ENCODE data around the gene NUDCD3.

Gene NUDCD3

DNA sequence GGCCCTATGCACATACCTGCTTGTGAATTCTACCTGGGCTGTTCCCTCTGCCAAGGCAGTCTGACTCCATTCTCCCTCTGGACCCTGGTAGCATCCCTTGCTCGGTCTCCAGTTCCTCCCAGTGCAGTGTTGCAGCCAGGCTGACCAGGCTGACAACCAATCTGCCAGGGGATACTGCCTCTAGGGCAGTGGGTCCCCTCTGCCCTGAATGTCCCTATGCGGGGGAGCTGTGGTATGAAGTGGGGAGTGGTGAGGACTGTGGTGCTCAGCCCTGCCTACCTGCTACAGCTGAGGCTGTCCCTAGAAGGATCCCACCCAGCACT lies 117.1 kb downstream of the NUDCD3 start:
- in situ Hi-C loops (cut with MboI; ENCODE audit: low pct_unique_long_range_greater_than_20kb, low sequenced_read_pairs, unreplicated experiment) = no loop called here
- no peak for DNase-seq (ENCODE audit: low spot score)
- TF ChIP-seq, protein P1, sequence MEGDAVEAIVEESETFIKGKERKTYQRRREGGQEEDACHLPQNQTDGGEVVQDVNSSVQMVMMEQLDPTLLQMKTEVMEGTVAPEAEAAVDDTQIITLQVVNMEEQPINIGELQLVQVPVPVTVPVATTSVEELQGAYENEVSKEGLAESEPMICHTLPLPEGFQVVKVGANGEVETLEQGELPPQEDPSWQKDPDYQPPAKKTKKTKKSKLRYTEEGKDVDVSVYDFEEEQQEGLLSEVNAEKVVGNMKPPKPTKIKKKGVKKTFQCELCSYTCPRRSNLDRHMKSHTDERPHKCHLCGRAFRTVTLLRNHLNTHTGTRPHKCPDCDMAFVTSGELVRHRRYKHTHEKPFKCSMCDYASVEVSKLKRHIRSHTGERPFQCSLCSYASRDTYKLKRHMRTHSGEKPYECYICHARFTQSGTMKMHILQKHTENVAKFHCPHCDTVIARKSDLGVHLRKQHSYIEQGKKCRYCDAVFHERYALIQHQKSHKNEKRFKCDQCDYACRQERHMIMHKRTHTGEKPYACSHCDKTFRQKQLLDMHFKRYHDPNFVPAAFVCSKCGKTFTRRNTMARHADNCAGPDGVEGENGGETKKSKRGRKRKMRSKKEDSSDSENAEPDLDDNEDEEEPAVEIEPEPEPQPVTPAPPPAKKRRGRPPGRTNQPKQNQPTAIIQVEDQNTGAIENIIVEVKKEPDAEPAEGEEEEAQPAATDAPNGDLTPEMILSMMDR (IDR thresholded peaks at IDR 0.05; ENCODE audit: extremely low read depth, insufficient read depth, missing control alignments) = no peak

DNA sequence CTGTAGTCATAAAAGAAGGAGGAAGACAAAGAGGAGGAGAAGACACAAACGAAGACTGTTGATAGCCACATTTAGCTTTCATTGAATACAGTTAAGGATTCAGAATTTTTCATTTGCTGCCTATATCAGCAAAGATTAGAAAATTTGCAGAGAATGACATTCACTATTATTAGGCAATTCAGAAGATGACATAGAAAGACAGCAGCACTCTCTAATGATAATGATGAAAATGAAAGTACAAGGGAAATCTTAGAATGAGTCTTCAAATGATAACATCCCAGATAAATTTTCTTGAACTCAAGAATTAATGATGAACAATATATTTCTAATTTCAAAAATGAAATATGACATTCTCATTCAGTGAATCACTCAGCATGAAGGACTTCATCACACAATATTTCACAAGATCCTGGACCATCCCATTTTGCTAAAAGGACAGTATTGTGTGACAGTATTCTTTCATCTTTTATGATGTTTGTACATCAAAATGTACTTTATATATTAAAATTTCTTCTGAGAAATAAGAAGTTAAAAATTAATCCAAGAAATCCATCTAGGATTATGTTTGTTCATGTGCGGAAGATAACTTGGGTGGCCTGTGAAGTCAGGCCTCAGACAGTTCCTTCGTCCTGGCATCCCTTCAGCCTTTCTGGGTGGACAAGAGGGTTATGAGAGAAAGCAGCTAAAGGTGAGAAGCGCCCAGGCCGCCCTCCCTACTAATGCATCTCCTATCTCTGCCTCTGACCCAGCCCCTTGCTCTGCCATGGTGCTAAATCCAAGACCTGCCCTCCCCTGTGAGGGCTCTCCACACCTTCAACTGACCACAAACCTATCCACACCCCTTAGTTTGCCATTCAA lies 117.7 kb downstream of the NUDCD3 start:
- no peak for DNase-seq (ENCODE audit: low spot score)
- TF ChIP-seq, protein P1 (IDR thresholded peaks at IDR 0.05; ENCODE audit: extremely low read depth, insufficient read depth, missing control alignments) = no peak

DNA sequence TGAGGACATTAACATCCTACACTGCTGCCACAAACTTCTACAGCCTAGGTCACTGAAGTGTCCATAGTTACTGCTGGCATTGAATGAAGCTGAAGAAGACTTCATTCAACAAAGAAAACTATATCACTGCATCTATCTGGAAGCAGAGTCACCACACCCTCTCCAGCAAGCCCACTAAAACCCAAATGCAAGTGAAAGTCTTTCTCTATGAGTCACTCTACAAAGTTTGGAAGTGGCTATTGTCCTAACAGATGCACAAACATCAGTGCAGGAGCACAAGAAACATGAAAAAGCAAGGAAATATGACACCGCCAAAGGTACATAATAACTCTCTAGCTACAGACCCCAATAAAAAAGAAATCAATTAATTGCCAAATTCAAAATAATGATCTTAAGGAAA lies 121.6 kb downstream of the NUDCD3 start:
- DNase-seq (ENCODE audit: low spot score) = no peak
- in situ Hi-C loops (cut with MboI; ENCODE audit: low pct_unique_long_range_greater_than_20kb, low sequenced_read_pairs, unreplicated experiment) = no loop called here
- TF ChIP-seq, protein P1 (IDR thresholded peaks at IDR 0.05; ENCODE audit: extremely low read depth, insufficient read depth, missing control alignments) = no peak

More for the DNA sequence above, 117.7 kb downstream of the NUDCD3 start:
- in situ Hi-C loops (cut with MboI; ENCODE audit: low pct_unique_long_range_greater_than_20kb, low sequenced_read_pairs, unreplicated experiment) = no loop called here

DNA sequence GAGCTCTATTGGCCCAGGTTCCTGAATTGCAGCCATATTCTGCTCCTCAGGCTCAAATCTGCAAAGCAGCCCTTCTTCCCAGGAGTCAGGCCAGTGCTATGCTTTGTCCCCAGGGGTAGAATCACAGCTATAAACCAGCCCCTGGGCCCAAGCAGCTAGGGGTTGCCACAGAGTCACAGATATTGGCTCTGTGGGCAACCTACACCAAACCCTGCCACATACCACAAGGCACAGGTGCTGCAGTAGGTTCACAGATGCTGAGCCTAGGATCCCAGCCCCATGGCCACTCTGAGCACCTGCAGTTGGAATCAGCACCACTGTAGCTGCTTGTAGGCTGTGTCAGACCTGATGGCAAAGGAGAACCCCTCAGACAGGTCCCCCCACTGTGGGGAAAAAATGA lies 122.0 kb downstream of the NUDCD3 start:
- in situ Hi-C loops (cut with MboI; ENCODE audit: low pct_unique_long_range_greater_than_20kb, low sequenced_read_pairs, unreplicated experiment) = no loop called here
- TF ChIP-seq, protein P1 (IDR thresholded peaks at IDR 0.05; ENCODE audit: extremely low read depth, insufficient read depth, missing control alignments) = no peak

DNA sequence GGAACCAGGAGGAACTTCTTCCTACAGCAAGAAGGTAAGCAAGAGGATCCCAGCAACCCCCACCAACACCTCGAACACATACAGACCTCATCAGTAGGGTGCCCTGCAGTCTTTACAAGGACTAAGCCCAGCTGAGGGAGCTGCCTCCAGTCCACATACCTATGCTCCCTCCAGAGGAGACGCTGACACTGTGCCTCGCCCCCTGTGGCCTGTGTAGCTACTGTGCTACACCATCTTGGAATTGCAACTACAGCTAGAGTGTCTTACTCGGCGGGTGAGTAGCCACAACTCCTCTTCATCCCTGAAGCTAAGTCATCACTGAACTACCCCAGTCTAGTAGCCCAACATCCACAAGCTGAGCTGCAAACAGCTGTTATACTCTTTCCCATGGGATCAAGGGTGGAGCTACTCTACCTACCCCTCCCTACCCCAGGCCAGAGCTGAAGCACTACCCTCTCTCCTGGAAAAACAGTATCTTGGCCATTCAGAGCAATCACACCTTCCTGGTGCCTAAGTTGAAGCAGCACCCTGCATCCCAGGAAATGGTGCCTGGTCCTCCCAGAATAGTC lies 122.9 kb downstream of the NUDCD3 start:
- in situ Hi-C loops (cut with MboI; ENCODE audit: low pct_unique_long_range_greater_than_20kb, low sequenced_read_pairs, unreplicated experiment) = no loop called here
- no peak for DNase-seq (ENCODE audit: low spot score)
- TF ChIP-seq, protein P1 (IDR thresholded peaks at IDR 0.05; ENCODE audit: extremely low read depth, insufficient read depth, missing control alignments) = no peak

More for the DNA sequence above, 122.0 kb downstream of the NUDCD3 start:
- no peak for DNase-seq (ENCODE audit: low spot score)

DNA sequence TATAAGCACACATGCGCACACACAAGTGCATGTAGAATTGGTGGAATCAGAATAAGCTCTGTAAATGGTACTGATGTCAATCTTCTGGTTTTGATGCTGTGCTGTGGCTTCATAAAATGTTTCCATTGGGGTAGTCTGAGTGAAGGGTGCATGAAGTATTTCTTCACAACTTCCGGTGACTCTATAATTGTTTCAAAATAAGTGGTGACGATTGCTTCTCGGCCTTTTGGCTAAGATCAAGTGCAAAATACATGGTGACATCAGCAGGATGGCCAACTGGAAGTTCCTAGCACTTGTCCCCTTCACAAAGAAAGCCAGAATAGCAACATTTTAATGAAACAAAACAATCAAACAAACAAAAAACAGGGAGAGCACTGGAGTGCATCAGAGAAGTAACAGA lies 123.5 kb downstream of the NUDCD3 start:
- no peak for DNase-seq (ENCODE audit: low spot score)
- in situ Hi-C loops (cut with MboI; ENCODE audit: low pct_unique_long_range_greater_than_20kb, low sequenced_read_pairs, unreplicated experiment) = no loop called here
- TF ChIP-seq, protein P1 (IDR thresholded peaks at IDR 0.05; ENCODE audit: extremely low read depth, insufficient read depth, missing control alignments) = no peak

Measured in GM13977 (cell line).